HEK293T (cell line): ENCODE results near the gene TFB2M.

ENCODE experiments used
- ARNT ChIP-seq: fragments of 450-650 bp; IDR thresholded peaks from 2 replicates; pipeline ENCODE4 v1.6.1; 2017; ENCODE audit warnings: mild to moderate bottlenecking
- BHLHE40 ChIP-seq: fragments of 450-650 bp; IDR thresholded peaks from 2 replicates; pipeline ENCODE4 v1.6.1; 2016; ENCODE audit warnings: mild to moderate bottlenecking, moderate library complexity, borderline replicate concordance
- CTBP1 ChIP-seq: fragments of 450-650 bp; IDR thresholded peaks from 2 replicates; pipeline ENCODE4 v1.6.1; 2016; ENCODE audit warnings: borderline replicate concordance
- ELF4 ChIP-seq: fragments of 450-650 bp; IDR thresholded peaks from 2 replicates; pipeline ENCODE4 v1.6.1; 2017; ENCODE audit warnings: antibody characterized with exemption
- FOXA1 ChIP-seq: fragments of 450-650 bp; IDR thresholded peaks from 2 replicates; pipeline ENCODE4 v1.6.1; 2016; ENCODE audit warnings: mild to moderate bottlenecking
- FOXK2 ChIP-seq: fragments of 450-650 bp; IDR thresholded peaks from 2 replicates; pipeline ENCODE4 v1.6.1; 2016; ENCODE audit warnings: mild to moderate bottlenecking
- FOXM1 ChIP-seq: fragments of 450-650 bp; IDR thresholded peaks from 2 replicates; pipeline ENCODE4 v1.6.1; 2017; ENCODE audit warnings: mild to moderate bottlenecking, borderline replicate concordance
- HDGF ChIP-seq: fragments of 450-650 bp; IDR thresholded peaks from 2 replicates; pipeline ENCODE4 v1.6.1; 2017; ENCODE audit warnings: antibody characterized with exemption, borderline replicate concordance
- L3MBTL2 ChIP-seq: fragments of 450-650 bp; conservative IDR thresholded peaks from 2 replicates; pipeline ENCODE4 v1.6.1; 2016; ENCODE audit warnings: mild to moderate bottlenecking
- NFRKB ChIP-seq: fragments of 450-650 bp; IDR thresholded peaks from 2 replicates; pipeline ENCODE4 v1.6.1; 2016; ENCODE audit warnings: mild to moderate bottlenecking, moderate library complexity
- SP1 ChIP-seq: fragments of 450-650 bp; IDR thresholded peaks from 2 replicates; pipeline ENCODE4 v1.6.1; 2017
- SUZ12 ChIP-seq: fragments of 450-650 bp; IDR thresholded peaks from 2 replicates; pipeline ENCODE4 v1.6.1; 2016; ENCODE audit warnings: mild to moderate bottlenecking
- TF ChIP-seq, protein P1 (sequence below): fragments of 450-650 bp; IDR thresholded peaks from 2 replicates; pipeline ENCODE4 v1.6.1; 2016

DNA sequence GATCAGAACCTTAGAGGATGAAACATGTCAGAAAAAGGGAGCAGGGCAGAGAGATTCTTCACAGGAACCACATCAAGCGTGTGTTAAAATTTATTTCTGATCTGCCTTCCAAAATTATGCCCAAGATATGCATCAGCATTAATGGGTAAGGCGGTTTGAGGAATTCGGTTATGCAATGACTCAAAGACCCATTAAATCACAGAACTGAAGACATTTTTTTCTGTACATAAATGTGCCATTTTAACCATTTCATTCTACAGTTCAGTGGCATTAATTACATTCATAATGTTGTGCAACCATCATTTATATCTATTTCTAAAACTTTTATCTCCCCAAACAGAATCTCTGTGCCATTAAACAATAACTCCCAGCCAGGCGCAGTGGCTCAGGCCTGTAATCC is 43.6 kb upstream of the TFB2M start:
- no peak for TF ChIP-seq FOXK2
- no peak for TF ChIP-seq ELF4
- TF ChIP-seq FOXA1: no peak
- no peak for TF ChIP-seq SP1
- TF ChIP-seq BHLHE40: no peak
- no peak for TF ChIP-seq L3MBTL2
- TF ChIP-seq, protein P1, sequence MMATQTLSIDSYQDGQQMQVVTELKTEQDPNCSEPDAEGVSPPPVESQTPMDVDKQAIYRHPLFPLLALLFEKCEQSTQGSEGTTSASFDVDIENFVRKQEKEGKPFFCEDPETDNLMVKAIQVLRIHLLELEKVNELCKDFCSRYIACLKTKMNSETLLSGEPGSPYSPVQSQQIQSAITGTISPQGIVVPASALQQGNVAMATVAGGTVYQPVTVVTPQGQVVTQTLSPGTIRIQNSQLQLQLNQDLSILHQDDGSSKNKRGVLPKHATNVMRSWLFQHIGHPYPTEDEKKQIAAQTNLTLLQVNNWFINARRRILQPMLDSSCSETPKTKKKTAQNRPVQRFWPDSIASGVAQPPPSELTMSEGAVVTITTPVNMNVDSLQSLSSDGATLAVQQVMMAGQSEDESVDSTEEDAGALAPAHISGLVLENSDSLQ: no peak
- TF ChIP-seq FOXM1: no peak
- TF ChIP-seq NFRKB: no peak
- TF ChIP-seq ARNT: no peak
- no peak for TF ChIP-seq SUZ12
- TF ChIP-seq HDGF: no peak
- TF ChIP-seq CTBP1: no peak
